ENCODE results near the gene MAPK10. TPM values are rescaled to one million over a fixed set of nuclear protein-coding genes. Genes with fewer than 3 reads are reported as not detected.
"Not testable (repeated sequence)": the region's sequence is repeated elsewhere in the genome, so short reads cannot be mapped to it uniquely, and the experiment has no call there.

The MAPK10 gene
- total RNA-seq, 1 experiment from 2014 or later, result 5.2 TPM

DNA sequence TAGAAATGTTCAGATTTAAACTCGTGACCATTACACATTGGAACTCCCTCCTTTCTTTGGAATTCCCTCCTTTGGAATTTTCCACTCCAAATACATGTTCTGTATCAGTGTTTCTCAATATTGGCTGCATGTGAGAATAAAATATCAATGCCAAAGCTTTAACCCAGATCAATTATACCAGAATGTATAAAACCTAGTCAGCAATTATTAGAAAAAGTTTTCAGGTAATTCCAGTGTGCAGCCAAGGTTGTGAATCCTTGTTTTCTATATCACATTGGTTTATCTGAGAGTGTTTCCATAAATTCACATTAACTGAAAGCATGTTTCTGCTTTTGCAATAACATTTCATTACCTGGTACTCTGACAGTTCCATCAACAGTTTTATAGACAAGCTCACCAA, 394.3 kb downstream of the MAPK10 start (continued):
- no peak for TF ChIP-seq NR2C2 (CRISPR knock-in tag; IDR thresholded peaks at IDR 0.05)
- no peak for TF ChIP-seq GABPB1 (CRISPR knock-in tag; IDR thresholded peaks at IDR 0.05)

DNA sequence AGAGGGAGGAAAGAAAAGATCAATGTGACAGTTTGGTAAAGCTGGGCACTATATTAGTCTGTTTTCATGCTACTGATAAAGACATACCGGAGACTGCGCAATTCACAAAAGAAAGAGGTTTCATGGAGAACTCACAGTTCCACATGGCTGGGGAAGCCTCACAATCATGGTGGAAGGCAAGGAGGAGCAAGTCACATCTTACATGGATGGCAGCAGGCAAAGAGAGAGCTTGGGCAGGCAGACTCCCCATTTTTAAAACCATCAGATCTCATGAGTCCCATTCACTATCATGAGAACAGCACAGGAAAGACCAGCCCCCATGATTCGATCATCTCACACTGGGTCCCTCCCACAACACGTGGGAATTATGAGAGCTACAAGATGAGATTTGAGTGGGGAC, 394.8 kb downstream of the MAPK10 start:
- CTCF ChIA-PET, result interaction anchor here (0.6 to 6.2 kb wide), 3 partner anchors 10 to 168 kb away, joined by 3 to 54 read pairs (median 4); no protein-coding TSS in a partner anchor
- ATAC-seq; H3K36me3 Mint-ChIP-seq; H3K9me3 Mint-ChIP-seq; H3K4me3 Mint-ChIP-seq; H3K27me3 Mint-ChIP-seq (ENCODE audit: low read depth); H3K27ac Mint-ChIP-seq; H3K4me1 Mint-ChIP-seq; POLR2A ChIA-PET; DNase-seq (ENCODE audit: low spot score): not testable (repeated sequence)

DNA sequence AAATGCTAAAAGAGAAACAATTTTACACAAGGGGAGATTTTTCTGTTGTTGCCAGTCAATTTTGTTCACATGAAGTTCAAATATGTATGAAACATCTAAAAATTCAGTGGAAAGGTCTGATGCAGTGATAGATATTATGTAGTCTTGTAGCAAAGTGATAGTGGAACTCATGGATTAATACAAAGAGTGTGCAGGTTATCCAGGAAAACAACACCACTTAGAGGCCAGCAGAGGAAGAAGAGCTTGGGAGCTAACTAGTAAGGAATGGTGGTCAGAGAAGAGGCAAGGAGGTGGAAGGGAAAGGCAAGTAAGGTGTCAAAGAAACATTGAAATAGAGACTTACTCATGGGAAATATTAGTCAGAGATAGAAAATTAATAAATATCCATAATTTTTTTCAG, 395.6 kb downstream of the MAPK10 start:
- peak; percentile 74 for ATAC-seq
- DNase-seq (ENCODE audit: low spot score), result no peak
- Mint-ChIP-seq H3K27me3 (ENCODE audit: low read depth) (no peaks in the 10 kb centered on the region), H3K4me3 (no peak overlapping the region), H3K27ac (peak overlapping the region; percentile 1; the same call in 1 of the 2 replicates), H3K9me3 (peaks cover 9% of the 10 kb centered on the region), H3K4me1 (peaks cover 3% of the 10 kb centered on the region; the same call in 1 of the 2 replicates), H3K36me3 (peaks cover 7% of the 10 kb centered on the region)
- POLR2A ChIA-PET, result no interaction called here
- CTCF ChIA-PET, result interaction anchor here (0.6 to 6.2 kb wide), 3 partner anchors 9 to 167 kb away, joined by 3 to 54 read pairs (median 4); no protein-coding TSS in a partner anchor
- no peak for TF ChIP-seq SMAD4 (CRISPR knock-in tag; IDR thresholded peaks at IDR 0.05)
- no peak for TF ChIP-seq KAT7 (CRISPR knock-in tag; IDR thresholded peaks at IDR 0.05; ENCODE audit: borderline replicate concordance)
- no peak for TF ChIP-seq FOXK1 (CRISPR knock-in tag; IDR thresholded peaks at IDR 0.05)
- TF ChIP-seq, protein P1, sequence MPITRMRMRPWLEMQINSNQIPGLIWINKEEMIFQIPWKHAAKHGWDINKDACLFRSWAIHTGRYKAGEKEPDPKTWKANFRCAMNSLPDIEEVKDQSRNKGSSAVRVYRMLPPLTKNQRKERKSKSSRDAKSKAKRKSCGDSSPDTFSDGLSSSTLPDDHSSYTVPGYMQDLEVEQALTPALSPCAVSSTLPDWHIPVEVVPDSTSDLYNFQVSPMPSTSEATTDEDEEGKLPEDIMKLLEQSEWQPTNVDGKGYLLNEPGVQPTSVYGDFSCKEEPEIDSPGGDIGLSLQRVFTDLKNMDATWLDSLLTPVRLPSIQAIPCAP (CRISPR knock-in tag; IDR thresholded peaks at IDR 0.05), result no peak
- TF ChIP-seq, protein P2, sequence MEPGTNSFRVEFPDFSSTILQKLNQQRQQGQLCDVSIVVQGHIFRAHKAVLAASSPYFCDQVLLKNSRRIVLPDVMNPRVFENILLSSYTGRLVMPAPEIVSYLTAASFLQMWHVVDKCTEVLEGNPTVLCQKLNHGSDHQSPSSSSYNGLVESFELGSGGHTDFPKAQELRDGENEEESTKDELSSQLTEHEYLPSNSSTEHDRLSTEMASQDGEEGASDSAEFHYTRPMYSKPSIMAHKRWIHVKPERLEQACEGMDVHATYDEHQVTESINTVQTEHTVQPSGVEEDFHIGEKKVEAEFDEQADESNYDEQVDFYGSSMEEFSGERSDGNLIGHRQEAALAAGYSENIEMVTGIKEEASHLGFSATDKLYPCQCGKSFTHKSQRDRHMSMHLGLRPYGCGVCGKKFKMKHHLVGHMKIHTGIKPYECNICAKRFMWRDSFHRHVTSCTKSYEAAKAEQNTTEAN (CRISPR knock-in tag; IDR thresholded peaks at IDR 0.05), result no peak
- TF ChIP-seq ZNF423 (CRISPR knock-in tag; IDR thresholded peaks at IDR 0.05), result no peak
- TF ChIP-seq NR2C2 (CRISPR knock-in tag; IDR thresholded peaks at IDR 0.05), result no peak
- TF ChIP-seq NFYB (CRISPR knock-in tag; conservative IDR thresholded peaks at IDR 0.05; ENCODE audit: low read depth), result no peak
- no peak for TF ChIP-seq SP1 (CRISPR knock-in tag; conservative IDR thresholded peaks at IDR 0.05)
- no peak for TF ChIP-seq TEAD1 (CRISPR knock-in tag; IDR thresholded peaks at IDR 0.05)
- no peak for TF ChIP-seq EMX1 (CRISPR knock-in tag; IDR thresholded peaks at IDR 0.05)
- TF ChIP-seq, protein P3, sequence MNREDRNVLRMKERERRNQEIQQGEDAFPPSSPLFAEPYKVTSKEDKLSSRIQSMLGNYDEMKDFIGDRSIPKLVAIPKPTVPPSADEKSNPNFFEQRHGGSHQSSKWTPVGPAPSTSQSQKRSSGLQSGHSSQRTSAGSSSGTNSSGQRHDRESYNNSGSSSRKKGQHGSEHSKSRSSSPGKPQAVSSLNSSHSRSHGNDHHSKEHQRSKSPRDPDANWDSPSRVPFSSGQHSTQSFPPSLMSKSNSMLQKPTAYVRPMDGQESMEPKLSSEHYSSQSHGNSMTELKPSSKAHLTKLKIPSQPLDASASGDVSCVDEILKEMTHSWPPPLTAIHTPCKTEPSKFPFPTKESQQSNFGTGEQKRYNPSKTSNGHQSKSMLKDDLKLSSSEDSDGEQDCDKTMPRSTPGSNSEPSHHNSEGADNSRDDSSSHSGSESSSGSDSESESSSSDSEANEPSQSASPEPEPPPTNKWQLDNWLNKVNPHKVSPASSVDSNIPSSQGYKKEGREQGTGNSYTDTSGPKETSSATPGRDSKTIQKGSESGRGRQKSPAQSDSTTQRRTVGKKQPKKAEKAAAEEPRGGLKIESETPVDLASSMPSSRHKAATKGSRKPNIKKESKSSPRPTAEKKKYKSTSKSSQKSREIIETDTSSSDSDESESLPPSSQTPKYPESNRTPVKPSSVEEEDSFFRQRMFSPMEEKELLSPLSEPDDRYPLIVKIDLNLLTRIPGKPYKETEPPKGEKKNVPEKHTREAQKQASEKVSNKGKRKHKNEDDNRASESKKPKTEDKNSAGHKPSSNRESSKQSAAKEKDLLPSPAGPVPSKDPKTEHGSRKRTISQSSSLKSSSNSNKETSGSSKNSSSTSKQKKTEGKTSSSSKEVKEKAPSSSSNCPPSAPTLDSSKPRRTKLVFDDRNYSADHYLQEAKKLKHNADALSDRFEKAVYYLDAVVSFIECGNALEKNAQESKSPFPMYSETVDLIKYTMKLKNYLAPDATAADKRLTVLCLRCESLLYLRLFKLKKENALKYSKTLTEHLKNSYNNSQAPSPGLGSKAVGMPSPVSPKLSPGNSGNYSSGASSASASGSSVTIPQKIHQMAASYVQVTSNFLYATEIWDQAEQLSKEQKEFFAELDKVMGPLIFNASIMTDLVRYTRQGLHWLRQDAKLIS (CRISPR knock-in tag; IDR thresholded peaks at IDR 0.05; ENCODE audit: borderline replicate concordance), result no peak
- TF ChIP-seq SOX15 (CRISPR knock-in tag; IDR thresholded peaks at IDR 0.05), result no peak
- TF ChIP-seq, protein P4, sequence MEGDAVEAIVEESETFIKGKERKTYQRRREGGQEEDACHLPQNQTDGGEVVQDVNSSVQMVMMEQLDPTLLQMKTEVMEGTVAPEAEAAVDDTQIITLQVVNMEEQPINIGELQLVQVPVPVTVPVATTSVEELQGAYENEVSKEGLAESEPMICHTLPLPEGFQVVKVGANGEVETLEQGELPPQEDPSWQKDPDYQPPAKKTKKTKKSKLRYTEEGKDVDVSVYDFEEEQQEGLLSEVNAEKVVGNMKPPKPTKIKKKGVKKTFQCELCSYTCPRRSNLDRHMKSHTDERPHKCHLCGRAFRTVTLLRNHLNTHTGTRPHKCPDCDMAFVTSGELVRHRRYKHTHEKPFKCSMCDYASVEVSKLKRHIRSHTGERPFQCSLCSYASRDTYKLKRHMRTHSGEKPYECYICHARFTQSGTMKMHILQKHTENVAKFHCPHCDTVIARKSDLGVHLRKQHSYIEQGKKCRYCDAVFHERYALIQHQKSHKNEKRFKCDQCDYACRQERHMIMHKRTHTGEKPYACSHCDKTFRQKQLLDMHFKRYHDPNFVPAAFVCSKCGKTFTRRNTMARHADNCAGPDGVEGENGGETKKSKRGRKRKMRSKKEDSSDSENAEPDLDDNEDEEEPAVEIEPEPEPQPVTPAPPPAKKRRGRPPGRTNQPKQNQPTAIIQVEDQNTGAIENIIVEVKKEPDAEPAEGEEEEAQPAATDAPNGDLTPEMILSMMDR (IDR thresholded peaks at IDR 0.05), result no peak
- TF ChIP-seq, protein P5, sequence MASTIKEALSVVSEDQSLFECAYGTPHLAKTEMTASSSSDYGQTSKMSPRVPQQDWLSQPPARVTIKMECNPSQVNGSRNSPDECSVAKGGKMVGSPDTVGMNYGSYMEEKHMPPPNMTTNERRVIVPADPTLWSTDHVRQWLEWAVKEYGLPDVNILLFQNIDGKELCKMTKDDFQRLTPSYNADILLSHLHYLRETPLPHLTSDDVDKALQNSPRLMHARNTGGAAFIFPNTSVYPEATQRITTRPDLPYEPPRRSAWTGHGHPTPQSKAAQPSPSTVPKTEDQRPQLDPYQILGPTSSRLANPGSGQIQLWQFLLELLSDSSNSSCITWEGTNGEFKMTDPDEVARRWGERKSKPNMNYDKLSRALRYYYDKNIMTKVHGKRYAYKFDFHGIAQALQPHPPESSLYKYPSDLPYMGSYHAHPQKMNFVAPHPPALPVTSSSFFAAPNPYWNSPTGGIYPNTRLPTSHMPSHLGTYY (CRISPR knock-in tag; IDR thresholded peaks at IDR 0.05), result no peak
- TF ChIP-seq GRHL2 (CRISPR knock-in tag; IDR thresholded peaks at IDR 0.05; ENCODE audit: insufficient replicate concordance, severe bottlenecking), result no peak
- TF ChIP-seq, protein P6, sequence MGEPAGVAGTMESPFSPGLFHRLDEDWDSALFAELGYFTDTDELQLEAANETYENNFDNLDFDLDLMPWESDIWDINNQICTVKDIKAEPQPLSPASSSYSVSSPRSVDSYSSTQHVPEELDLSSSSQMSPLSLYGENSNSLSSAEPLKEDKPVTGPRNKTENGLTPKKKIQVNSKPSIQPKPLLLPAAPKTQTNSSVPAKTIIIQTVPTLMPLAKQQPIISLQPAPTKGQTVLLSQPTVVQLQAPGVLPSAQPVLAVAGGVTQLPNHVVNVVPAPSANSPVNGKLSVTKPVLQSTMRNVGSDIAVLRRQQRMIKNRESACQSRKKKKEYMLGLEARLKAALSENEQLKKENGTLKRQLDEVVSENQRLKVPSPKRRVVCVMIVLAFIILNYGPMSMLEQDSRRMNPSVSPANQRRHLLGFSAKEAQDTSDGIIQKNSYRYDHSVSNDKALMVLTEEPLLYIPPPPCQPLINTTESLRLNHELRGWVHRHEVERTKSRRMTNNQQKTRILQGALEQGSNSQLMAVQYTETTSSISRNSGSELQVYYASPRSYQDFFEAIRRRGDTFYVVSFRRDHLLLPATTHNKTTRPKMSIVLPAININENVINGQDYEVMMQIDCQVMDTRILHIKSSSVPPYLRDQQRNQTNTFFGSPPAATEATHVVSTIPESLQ (CRISPR knock-in tag; IDR thresholded peaks at IDR 0.05), result no peak
- TF ChIP-seq ZNF671 (CRISPR knock-in tag; IDR thresholded peaks at IDR 0.05), result no peak
- no peak for TF ChIP-seq ATF1 (CRISPR knock-in tag; IDR thresholded peaks at IDR 0.05)

Measured in WTC11 (cell line).